ENCODE measurements around the gene DDX60.
"Not testable (repeated sequence)": the region's sequence is repeated elsewhere in the genome, so short reads cannot be mapped to it uniquely, and the experiment has no call there.

The DDX60 gene, protein sequence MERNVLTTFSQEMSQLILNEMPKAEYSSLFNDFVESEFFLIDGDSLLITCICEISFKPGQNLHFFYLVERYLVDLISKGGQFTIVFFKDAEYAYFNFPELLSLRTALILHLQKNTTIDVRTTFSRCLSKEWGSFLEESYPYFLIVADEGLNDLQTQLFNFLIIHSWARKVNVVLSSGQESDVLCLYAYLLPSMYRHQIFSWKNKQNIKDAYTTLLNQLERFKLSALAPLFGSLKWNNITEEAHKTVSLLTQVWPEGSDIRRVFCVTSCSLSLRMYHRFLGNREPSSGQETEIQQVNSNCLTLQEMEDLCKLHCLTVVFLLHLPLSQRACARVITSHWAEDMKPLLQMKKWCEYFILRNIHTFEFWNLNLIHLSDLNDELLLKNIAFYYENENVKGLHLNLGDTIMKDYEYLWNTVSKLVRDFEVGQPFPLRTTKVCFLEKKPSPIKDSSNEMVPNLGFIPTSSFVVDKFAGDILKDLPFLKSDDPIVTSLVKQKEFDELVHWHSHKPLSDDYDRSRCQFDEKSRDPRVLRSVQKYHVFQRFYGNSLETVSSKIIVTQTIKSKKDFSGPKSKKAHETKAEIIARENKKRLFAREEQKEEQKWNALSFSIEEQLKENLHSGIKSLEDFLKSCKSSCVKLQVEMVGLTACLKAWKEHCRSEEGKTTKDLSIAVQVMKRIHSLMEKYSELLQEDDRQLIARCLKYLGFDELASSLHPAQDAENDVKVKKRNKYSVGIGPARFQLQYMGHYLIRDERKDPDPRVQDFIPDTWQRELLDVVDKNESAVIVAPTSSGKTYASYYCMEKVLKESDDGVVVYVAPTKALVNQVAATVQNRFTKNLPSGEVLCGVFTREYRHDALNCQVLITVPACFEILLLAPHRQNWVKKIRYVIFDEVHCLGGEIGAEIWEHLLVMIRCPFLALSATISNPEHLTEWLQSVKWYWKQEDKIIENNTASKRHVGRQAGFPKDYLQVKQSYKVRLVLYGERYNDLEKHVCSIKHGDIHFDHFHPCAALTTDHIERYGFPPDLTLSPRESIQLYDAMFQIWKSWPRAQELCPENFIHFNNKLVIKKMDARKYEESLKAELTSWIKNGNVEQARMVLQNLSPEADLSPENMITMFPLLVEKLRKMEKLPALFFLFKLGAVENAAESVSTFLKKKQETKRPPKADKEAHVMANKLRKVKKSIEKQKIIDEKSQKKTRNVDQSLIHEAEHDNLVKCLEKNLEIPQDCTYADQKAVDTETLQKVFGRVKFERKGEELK (N-terminal part only)

GRCh38 chr4:168318266-168318895, at the start of gene DDX60:
TSS of gene DDX60 (minus strand) at chr4:168318752. CDS start at chr4:168311259, 7,493 bp downstream.
- peak; percentile 56 to 81 (median 70) for DNase-seq

DNA sequence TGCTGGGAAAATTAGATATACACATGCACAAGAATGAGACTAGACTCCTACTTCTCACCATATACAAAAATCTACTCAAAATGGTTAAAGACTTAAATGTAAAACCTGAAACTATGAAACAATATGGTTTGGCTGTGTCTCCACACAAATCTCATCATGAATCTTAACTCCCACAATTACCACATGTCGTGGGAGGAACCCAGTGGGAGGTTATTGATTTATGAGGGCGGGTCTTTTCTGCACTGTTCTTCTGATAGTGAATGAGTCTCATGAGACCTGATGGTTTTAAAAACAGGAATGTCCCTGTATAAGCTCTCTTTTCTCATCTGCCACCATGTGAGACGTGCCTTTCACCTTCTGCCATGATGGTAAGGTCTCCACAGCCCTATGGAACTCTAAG, 48.5 kb upstream of the DDX60 start:
- no peak for DNase-seq

DNA sequence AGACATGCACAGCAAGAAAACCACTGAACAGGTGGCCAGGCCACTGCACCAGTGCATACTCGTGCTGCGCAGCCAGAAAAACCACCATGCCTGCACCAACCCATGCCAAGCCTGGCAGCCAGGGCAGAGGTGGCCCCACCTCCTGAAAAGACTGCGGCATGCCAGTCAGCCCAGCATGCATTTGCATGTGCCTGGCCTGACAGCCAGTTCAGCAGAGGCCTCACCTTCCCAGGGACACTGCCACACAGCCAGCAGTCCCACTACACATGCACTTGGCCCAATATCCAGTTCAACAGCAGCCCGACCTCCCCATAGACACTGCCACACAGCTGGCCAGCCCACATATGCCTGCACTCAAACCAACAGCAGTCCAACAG, 43.5 kb upstream of the DDX60 start:
- no peak for DNase-seq

GRCh38 chr4:168361365-168362024, 42.9 kb upstream of the DDX60 start:
- DNase-seq, result no peak

GRCh38 chr4:168360271-168360670, 41.7 kb upstream of the DDX60 start:
- no peak for DNase-seq

DNA sequence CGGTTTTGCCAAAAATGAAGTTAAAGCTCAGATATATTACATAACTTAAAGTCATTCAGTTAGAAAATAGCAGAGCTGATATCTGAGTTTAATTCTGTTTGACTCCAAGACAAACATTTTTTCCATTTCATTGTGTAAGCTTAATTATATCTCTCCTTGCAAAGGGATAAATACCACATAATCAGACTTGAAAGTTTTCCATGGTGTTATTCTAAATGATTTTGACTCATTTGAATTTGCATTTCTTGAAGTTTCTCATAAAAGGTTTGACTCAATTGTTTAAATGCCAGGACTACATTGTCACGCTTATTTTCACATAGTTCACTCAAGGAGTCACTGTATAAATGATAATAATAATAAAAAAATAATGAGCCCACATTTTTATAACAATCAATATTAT, 39.4 kb upstream of the DDX60 start:
- no peak for DNase-seq

- no peak for DNase-seq
Measured at GRCh38 chr4:168353746-168354145, 35.2 kb upstream of the DDX60 start.

DNA sequence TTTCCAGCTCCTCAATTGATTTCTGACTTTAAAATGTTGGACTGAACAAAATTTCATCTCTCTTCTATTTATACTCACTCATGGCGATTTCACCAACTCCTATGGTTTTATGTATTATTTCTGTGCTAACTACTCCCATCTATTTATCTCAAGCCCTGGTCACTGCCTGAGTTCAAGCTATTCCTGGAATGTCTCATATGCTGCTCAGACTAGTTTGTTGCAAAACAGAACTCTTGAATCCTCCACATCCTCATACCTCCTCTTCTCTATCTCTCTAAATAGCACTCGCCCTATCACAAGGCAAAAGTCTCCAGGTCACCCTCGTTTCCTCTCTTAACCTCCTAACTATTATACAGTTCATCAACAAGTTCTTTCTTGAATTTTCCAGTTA, 19.0 kb upstream of the DDX60 start:
- no peak for DNase-seq

- no peak for DNase-seq
Measured at GRCh38 chr4:168336837-168337549, 18.4 kb upstream of the DDX60 start.

DNA sequence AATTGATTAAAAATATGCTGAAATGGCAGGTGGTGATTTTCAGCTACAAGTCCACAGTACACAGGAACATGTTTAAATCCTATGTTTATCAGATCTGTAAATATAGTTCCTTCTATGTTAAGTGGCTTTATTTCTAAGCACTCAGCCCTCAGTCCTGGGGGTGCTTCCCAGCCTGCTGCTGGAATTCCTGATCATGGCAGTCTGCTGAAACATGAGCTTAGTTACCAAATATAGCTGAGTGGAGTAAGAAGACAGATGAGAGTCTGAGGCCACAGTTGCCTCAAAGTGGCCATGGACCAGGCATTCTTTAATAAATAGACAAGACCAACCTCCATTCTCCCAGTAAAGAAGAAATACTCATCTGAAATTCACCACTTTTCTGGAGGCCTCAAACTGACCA, 17.1 kb upstream of the DDX60 start:
- DNase-seq, result no peak

- no peak for DNase-seq
Measured at GRCh38 chr4:168334053-168334452, 15.5 kb upstream of the DDX60 start.

DNA sequence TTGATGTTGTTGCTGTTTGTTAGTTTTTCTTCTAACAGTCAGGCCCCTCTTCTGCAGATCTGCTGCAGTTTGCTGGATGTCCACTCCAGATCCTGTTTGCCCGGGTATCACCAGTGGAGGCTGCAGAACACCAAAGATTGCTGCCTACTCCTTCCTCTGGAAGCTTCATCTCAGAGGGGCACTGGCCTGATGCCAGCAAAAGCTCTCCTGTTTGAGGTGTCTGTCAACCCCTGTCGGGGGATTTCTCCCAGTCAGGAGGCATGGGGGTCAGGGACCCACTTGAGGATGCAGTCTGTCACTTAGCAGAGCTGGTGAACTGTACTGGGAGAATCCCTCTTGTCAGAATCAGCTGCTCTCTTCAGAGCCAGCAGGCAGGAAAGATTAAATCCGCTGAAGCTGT, 12.0 kb upstream of the DDX60 start:
- DNase-seq, result not testable (repeated sequence)

DNA sequence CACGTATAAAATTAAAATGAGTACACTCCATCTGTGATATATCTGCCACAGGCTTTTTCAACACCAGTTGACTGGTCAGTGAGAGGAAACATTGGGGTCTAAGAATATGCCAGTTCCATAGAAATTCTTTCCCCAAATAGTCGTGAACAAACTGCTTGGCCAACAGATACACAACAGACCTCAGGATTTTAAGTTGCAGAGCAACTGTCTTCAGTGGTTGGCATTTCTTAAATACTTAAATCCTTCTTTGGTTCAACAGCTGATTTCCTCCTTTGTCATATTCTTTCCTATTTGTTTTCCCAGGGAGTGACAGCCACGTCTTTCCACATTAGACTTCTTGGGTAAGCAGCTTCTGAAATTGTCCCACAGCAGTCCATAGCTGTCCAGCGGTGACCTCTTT, 7.0 kb upstream of the DDX60 start:
- no peak for DNase-seq

DNA sequence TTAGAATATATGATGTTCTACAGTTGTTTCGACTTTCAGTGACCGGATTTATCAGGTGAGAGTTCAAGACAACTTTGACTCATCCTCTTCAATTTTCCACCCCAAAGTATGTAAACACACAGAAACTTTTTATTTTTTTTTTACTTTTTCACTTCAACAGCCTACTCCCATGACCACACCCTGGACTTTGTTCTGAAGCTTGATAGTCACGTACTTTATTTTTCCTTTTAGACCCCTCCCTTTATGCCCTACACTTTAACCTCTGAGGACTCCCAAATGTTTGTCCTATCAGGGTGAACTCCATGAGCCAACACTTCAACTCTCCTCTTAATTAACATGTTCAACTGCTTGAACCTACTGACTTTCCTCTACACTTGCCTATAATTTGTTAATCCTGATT, 2.5 kb upstream of the DDX60 start:
- DNase-seq, result no peak

DNA sequence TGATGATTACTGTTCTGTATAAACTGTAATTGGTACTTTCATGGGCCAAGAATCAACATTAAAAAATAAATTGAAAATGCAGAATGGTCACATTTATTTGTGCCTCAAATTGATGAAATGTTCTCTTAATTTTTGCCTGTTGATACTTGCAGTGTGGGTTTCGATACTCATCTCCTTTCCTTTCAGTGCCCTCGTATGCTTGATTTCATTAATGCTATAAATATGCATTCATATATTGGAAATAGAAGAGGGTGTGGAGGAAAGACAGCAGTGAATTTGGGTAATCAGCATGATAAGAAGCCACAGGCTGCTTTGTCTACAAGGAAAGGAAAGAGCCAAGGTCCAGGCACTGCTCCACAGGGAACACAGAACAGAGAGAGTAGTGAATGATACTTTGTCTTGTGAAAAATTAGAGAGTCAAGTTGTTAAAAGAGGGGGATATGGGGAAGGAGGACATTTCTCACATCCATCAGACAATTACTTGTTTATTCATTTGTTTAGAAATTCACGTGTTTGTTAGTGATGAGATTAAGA, 1.0 kb upstream of the DDX60 start:
- no peak for DNase-seq

- no peak for DNase-seq
Measured at GRCh38 chr4:168317621-168318020, 931 bp downstream of the DDX60 start.

GRCh38 chr4:168309781-168310180, 8.8 kb downstream of the DDX60 start:
- no peak for DNase-seq

- no peak for DNase-seq
Measured at GRCh38 chr4:168308912-168309311, 9.6 kb downstream of the DDX60 start.

- DNase-seq, result no peak
Measured at GRCh38 chr4:168306476-168306875, 12.1 kb downstream of the DDX60 start.

DNA sequence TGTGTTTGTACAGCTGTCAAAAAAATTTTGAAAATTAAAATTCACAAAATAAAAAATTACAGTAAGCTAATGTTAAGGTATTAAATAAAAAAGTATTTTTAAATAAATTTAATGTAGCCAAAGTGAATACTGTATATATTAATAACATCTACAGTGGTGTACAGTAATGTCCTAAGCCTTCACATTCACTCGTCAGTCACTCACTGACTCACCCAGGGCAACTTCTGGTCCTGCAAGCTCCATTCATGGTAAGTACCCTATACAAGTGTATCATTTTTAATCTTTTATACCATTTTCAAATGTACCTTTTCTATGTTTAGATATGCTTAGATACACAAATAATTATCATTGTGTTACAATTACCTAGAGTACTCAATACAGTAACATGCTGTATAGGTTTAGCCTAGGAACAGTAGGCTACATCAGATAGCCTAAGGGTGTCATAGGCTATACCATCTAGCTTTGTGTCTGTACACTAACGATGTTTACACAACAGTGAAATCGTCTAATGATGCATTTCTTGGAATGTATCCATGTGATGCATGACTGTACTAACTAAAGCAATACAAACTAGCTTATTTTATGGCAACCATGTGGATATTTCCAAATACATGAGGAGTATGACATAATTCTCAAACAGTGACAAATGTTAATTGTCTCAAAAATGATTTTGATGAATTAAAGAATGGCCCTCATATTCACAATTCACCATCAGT, 13.7 kb downstream of the DDX60 start:
- DNase-seq, result no peak

GRCh38 chr4:168303430-168303829, 15.1 kb downstream of the DDX60 start:
- not testable (repeated sequence) for DNase-seq

Data from activated CD4-positive, CD25-positive, alpha-beta regulatory T cell (primary cell).